Activated CD4-positive, alpha-beta T cell treated with anti-CD3 and anti-CD28 coated beads for 1 hour (primary cell): ENCODE data around the gene ACTN1.

Source experiments
- DNase-seq: peaks from one replicate; pipeline ENCODE4 v3.0.0-alpha.2; 2020

Gene ACTN1

DNA sequence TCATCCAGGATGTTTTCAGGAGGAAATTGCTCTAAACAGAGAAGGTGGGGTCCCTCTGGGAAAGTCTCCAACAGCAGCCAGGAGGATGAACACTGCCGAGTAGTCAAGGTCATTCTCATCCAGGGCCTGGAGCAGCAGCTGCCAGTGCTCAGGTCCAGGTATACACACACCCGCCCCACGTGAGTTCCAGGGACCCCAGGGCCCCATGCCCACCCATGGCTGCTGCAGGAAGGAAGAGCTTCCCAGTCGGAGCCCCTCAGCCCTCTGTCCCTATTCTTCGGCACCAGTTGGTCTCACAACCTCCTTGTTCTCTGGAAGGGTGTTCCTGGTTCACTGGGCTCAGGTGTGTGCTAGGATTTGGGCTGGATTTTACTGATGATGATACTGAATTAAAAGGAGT, 72.7 kb downstream of the ACTN1 start:
- DNase-seq, result no peak

DNA sequence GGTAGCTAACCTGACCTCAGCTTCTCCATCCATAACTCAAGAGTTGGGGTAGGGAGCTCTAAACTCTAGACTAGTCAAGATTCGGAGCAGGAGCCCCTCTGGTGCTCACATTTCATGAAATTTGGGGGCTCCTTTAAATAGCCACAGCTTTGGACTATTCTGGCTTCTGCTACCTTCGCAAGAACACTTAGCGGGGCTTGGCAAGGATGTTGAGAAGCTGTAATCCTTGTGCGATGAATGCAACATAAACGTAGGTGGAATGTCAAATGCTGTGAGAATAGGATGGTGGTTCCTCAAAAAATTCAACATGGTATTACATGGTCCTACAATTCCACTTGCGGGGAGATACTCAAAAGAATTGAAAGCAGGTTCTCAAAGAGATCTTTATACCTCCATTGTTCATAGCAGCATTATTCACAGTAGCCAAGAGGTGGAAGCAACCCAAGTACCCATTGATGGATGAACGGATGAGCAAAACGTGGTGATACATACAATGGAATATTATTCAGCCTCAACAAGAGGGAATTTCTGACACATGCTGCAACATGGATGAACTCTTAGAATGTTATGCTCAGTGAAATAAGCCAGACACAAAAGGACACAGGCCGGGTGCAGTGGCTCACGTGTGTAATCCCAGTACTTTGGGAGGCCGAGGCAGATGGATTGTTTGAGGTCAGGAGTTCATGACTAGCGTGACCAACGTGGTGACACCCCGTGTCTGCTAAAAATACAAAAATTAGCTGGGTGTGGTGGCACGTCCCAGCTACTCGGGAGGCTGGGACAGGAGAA, 73.8 kb downstream of the ACTN1 start:
- no peak for DNase-seq

DNA sequence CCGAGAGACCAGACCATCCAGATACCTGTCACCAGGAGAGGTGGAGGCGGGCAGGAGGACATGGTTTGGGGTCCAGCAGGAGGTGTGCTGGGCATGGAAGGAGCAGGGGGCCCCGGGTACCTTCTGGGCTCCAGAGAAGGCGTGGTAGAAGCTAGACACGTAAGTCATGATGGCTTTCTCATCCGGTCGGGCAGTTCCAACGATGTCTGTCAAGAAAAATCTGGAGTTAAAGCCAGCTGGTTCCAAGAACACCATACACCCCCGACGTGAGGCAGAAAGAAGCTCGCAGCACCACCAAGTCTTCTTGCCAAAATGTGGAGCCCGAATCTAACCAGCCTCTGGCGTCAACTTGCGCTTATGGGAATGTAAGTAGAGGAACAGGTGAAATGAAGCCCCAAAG, 76.7 kb downstream of the ACTN1 start:
- DNase-seq, result no peak

DNA sequence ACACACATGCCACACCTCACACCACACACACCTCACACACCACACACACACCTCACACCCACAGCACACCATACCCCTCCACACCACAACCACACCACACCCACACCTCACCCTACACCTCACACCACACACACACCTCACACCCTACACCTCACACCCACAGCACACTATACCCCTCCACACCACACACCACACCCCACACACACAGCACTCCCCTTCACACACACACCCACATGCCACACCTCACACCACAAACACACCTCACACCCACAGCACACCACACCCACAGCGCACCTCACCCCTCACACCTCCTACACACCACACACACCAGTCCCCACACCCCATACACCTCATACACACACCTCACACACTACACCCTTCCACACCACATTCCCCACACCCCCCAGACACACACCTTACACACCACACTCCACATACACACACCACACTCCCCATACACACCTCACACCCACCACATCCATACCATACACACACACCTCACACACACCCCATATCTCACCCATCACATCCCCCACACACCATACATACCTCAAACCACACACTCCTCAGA, 80.0 kb downstream of the ACTN1 start:
- DNase-seq, result no peak

DNA sequence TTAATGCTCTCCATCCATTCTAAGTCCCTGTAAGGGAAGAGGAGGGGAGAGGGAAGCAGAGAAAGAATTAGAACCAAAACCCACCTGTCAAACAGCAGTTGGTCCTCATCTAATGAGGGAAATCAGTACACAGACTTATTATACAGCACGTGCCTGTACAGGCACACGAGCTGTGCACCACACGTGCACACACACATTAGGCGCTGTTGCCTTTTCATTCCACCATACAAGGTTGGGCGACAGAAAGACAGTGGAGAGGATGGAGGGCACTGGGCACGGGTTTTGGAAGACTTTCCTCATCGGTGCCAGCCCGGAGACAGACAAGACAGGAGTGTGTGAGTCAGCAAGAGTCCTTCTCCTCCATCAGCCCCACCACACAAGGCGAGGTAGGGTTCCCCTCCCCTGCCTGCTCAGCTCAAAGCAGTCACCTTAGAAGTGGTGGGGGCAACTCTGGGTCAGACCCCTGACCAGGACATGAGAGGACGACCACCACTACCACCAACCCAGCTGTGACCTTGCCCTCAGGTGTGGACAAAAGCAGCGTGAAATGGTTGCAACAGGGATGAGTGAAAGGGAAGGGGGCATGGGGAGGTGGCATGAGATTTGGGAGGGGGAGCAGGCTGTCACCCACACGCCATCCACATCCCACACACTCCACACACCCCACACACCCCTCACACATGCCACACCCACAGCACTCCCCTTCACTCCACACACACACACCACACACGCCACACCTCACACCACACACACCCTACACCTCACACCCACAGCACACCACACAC, 80.7 kb downstream of the ACTN1 start:
- DNase-seq, result no peak

DNA sequence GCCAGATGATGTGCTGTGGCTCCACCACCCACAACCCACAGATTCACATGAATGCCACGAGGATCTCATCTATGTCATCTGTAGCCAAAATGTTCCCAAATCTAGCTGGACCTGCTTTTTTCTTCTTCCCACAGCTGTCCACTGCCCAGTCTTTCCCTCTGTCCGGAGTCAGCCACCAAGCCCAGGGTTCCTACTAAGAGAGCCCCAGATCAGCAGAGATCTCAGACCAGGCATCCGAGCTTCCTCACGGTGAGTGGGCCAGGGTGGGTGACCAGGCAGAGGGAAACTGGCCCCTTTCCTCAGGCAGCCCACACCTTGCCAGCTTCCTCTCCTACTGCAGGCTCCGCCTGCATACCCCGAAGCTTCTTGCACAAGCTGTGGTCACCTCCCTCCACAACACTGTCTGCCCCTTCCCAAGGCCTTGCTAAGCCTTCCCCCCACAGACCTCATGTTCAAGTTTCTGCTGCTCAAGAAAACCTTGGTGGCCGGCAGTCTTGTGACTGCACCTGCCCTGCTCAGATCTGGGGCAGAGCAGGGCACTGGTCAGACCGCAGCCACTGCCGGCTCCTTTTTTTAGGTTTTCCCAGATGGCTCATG, 81.4 kb downstream of the ACTN1 start:
- DNase-seq, result no peak

DNA sequence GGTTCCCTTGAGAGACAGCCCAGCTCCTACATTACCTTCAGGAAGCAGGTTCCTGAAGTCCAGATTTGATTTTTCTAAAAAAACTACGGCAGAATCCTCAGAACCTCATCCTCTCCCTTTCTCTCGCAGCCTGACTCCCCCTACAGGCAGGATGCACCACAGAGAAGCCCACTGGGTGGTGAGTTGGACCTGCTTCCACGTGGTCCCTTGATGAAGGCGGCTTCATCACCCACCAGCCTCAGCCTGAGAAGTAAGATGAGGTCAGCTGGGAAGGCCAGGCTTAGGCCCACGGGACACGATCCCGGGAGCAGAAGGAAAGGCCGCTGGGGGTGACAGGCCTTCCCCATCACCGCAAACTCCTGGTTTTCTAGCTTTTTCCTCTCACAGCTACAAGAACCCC, 83.0 kb downstream of the ACTN1 start:
- no peak for DNase-seq

DNA sequence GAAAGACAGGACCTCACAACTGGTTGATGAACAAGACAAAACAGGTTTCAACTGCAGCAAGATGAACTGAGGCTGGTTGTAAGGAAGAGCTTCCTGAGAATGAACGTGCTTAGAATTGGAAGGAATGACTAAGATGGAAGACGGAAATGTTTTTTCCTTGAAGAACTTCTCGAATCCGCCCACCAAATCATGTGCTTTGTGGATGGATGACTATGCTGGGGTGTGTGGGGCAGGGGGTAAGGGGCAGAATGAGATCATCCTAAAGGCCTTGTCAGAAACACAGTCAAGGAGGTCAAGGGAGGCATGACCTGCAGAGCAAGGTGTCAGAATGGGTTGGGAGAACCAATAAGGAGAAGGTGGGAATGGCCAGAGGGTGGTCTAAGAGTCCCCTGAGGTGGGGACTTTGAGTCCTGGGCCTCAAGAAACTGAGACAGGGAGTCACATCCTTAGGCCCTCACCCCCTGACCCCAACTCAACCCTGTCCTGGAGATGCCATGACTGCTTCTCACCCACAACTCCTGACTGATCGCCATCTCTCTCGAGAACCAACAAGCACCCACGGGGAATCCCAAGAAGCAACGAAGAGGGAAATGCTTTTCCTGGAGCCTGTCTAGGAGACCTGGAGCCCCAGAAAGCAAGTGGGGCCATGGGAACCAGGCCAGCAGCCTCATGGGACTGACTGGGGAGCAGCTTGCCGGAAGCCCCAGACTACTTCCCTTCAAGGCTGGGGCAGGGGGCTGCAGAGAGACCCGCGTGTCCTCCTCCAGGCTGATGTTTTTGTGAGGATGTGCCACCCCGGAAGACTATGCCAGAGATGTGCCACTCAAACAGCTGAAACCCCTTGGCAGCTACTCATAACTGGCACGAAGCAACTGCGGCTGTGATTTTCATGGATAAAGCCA, 84.0 kb downstream of the ACTN1 start:
- no peak for DNase-seq

DNA sequence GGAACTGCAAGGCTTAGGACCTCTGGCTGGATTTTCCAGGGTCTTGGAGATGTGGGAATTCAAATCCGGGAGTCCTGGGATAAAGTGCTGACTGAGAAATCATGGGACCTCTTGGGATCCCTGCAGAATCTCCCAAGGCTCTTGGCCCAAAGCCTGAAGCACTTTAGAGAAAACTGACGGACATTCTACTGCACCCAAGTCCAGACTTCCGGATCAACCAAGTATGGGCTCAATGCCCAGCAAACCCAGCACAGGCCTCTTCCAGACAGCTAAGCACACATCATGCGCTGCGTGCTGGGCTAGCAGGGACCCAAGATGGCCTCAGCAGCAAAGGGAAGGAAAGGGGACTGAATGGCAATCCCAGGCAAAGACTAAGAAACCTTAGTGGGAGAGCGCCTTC, 85.0 kb downstream of the ACTN1 start:
- no peak for DNase-seq

DNA sequence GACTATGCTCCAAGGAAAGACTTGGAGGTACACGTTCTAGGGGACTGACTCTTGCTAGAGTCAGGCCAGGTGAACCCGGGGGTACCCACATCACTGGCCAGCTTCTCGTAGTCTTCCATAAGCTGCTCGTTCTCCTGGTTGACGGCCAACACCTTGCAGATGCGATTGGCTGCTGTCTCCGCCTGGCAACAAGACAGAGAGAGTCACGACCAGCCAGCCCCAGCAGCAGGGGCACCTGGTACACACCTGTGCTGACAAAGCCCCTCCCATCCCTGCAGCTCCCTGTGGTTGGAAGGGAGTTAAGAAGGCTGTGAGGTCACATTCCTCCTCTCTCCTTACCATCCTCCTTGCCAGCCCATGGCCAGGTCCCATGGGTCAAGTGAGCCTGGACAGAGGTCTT, 85.5 kb downstream of the ACTN1 start:
- DNase-seq, result no peak

DNA sequence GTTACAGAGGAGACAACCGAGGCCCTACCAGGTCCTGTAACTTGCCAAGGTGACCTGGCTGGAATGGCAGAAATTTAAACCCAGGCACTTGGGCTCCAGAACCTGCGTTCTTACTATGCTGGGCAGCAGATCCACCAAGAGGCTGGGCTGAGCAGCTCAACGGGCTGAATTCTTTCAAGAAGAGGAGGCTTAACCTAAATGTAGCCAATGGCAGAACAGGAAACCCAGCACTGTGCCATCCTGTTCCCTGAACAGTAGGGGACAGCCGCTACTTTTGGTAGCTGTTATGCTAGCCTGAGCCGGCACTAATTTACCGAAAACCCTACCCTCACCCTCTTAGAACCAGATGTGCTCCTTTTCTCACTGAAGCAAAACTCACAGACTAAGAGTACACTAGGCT, 86.1 kb downstream of the ACTN1 start:
- no peak for DNase-seq

DNA sequence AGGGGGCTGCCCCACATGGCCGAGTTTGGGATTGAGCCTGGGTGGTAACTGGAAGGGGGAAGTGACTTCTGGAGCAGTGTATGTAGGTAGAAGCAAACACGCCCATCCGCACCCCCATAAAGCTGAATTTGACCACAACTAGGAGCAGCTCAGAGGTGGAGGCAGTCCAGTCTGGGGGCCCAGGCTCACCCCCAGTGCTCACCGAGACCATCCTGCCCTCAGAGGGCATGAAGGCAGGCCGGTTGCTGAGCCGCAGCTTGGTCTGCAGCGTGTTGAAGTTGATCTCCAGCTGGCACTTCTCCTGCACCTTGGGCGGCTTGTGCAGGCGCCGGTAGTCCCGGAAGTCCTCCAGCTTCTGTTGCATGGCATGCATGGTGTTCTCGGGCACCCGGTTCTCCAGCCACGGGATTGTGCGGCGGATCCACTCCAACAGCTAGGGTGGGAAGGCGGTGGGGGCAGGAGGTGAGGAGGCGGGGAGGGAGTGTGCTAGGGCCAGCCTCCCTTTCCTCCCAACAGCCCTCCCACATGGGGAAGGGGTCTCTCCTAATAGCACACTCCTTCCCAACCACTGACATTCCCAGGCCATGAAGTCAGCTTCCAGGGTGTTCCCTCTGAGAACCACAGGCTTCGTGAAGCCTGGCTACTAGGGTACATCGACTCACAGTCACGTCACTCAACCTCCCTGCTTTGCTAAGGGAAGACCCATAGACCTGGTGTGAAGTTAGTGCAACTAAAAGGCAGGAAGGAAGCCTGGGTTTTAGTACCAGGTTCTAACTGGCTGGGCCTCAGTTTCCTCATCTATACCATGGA, 87.0 kb downstream of the ACTN1 start:
- no peak for DNase-seq

DNA sequence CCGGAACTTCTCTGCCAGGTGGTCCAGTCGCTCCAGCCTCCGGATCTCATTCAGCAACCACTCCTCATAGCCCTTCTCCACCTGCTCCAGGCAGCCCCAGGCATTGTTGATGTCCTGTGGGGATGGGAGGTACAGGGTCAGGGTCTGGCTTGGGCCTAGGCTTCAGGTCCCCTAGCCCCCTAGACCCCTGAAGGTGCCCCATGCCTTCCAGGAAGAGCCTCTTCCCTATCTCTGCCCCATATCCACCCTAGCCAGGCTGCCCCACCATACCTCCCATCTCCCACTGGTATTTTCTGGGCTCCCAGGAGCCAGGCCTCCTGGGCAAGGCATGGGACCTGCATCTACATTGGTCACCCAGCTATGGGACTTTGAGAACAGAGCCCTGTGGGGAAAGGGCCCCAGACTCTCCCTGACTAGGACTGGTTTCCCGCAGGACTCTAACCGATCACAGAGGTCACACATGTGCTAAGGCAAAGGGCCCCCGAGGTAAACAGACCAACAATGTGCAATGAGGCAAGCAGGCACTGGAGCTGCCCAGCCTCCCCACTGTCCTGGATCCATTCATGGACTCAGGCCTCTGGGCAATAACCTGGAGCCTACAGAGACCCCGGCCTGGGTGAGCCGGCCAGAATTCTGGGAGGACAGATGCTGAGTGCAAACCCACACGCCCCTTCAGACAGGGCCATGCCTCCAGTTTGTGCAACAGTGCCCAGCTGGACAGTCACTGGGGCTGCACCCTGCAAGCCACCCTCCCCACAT, 88.8 kb downstream of the ACTN1 start:
- DNase-seq, result no peak

DNA sequence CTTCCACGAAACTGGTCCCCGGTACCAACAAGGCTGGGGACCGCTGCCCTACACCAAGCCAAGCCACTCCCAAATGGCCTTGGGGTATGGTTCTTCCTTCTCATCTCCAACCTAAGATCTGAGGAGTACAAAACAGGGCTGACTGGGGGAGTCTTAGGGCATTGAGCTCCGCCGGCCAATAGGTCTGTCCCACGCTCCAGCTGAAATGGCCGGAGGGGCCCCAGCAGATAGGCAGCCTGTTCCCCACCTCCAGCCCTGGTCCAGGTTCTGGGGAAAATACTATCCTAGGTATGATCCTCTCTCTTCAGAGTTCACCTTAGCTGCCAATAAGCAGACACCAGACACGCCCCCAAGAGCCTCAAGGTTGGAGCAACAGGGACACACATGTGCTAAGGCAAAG, 90.2 kb downstream of the ACTN1 start:
- no peak for DNase-seq

DNA sequence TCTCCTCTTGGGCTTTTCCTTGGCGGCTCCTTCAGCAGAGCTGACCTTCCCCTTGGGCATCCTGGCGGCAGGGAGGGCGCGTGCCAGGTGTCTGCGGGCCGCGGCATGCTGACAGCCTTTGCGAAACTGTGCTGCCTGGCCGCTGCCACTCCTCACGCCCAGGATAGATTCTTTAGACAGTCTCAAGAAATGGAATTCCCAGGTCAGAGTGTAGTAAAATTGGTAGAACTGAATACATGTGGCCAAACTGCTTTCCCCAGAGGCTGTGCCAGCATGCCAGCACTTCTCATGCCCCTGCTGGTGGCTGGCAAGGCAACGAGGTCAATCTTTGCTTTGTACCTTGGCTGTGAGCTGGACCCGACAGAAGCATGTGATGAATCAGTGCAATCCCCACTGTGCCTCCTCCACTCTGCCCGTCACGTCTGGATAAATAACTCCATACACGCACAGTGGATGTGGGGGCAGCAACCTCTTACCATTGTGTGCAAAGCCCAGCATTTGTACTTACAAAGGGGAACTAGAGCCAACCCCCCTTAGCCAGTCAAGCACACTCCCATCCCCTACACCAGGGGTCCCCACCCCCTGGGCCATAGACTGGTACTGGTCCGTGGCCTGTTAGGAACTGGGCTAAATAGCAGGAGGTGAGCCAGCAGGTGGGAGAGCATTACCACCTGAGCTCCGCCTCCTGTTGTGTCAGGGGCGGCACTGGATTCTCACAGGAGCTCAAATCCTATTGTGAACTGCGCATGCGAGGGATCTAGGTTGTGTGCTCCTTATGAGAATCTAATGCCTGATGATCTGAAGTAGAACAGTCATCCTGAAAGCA, 90.9 kb downstream of the ACTN1 start:
- DNase-seq, result no peak

DNA sequence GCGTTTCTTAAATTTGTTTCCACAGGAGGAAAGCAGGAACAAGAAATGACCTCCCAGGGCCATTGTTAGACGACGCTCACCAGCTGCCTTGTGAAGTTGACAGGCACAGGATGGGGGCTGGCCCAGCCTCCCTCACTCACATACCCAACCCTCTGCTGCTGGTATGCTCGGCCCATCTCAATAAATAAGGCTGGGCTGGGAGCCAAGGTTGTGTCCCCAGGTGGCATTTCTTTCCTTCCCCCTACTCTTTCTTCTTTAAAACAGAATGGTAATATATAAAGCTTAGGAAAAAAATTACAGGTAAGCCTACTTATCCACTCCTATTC, 93.0 kb downstream of the ACTN1 start:
- no peak for DNase-seq

DNA sequence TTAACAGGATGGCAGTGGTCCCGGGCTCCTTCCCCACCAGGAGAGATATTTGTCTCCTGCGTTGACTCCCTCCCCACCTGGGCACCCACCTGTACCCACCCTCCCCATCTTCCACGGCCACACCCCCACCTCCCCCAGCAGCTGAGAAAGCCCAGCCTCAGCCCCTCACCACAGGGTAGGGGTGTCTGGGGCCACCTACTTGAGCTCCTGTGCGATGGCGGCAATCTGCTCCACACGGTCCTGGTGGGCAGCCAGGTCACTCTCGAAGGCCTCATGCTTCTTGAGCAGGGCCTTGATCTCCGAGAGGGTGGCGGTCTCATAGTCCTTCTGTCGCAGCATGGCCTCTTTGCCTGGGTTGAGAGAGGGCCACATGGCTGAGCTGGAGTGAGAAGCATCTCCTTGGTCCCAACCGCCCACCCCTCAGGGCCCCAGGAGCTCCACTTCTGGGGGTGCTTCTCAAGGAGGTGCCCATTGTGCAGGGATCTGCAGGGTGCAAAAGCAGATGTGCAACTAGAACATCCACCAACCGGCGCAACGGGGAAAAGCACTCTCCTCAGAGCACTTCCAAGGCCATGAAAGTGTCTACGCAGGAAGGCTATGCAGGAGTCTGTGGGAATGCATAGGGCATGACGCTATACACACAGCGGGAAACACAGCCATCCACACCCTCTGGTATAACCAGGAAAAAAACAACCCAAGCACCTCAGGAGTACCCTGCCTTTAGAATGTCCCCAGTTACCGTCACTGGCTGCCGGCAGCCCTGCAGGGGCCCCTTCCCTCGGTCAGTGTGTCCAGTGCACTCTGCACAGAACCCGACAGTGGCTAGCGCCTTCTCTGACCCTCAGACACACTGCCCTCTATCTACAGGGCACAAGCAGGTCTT, 93.6 kb downstream of the ACTN1 start:
- DNase-seq, result no peak

DNA sequence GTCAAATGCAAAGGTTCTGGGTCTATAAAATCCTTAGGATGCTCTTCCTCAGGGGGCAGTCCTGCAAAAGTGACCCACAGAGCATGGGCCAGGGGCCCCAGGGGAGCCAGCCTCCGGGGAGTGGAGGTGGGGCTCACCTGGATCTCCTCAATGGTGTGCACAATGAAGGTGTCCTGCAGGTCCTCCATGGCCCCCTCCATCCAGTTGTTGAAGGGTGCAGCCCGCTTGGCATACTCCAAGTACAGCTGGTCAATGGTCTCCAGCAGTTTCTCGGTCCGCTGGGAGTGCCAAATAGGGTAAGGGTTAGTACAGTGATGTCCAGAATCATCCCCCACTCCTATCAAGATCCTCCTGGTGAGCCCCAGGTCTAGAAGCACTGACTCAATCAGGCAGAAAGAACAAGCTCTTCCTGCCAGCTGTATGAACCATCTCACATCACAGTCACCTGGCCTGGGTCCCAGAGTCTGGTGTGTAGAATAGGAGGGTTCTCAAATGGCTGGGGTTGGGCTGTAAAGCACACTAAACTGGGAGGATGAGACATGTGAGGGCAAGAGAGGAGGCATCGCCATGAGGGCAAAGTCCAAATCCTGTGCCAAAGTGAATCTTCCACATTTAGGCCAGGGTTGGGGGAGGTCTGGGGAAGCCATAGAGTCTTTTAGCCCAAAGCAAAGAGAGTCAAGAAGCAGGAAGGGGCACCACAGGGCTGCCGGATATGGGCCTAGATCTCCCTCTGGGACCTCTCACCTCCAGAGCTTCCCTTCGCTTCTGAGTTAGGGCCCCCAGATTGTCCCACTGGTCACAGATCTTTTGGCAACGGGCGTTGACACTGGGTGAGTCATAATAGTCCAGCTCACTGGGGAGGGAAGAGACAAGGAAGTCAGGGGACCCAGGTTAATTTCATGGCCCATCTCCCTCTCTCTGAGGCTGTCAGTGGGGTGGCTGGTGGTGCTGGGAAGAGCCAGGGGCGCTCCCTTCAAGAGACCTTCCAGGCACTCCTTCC, 94.8 kb downstream of the ACTN1 start:
- DNase-seq, result no peak
